ENCODE measurements around the gene ZBTB42.

ZBTB42 gene

GRCh38 chr14:104784218-104784568, 16.7 kb upstream of the ZBTB42 start:
- DNase-seq (ENCODE audit: low read depth), result no peak
- no peak overlapping the region for H3K4me3 ChIP-seq (replicated peaks; ENCODE audit: low read depth, low read length)
- TF ChIP-seq, protein P1, sequence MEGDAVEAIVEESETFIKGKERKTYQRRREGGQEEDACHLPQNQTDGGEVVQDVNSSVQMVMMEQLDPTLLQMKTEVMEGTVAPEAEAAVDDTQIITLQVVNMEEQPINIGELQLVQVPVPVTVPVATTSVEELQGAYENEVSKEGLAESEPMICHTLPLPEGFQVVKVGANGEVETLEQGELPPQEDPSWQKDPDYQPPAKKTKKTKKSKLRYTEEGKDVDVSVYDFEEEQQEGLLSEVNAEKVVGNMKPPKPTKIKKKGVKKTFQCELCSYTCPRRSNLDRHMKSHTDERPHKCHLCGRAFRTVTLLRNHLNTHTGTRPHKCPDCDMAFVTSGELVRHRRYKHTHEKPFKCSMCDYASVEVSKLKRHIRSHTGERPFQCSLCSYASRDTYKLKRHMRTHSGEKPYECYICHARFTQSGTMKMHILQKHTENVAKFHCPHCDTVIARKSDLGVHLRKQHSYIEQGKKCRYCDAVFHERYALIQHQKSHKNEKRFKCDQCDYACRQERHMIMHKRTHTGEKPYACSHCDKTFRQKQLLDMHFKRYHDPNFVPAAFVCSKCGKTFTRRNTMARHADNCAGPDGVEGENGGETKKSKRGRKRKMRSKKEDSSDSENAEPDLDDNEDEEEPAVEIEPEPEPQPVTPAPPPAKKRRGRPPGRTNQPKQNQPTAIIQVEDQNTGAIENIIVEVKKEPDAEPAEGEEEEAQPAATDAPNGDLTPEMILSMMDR (IDR thresholded peaks at IDR 0.05; ENCODE audit: low read length, missing control alignments), result no peak

DNA sequence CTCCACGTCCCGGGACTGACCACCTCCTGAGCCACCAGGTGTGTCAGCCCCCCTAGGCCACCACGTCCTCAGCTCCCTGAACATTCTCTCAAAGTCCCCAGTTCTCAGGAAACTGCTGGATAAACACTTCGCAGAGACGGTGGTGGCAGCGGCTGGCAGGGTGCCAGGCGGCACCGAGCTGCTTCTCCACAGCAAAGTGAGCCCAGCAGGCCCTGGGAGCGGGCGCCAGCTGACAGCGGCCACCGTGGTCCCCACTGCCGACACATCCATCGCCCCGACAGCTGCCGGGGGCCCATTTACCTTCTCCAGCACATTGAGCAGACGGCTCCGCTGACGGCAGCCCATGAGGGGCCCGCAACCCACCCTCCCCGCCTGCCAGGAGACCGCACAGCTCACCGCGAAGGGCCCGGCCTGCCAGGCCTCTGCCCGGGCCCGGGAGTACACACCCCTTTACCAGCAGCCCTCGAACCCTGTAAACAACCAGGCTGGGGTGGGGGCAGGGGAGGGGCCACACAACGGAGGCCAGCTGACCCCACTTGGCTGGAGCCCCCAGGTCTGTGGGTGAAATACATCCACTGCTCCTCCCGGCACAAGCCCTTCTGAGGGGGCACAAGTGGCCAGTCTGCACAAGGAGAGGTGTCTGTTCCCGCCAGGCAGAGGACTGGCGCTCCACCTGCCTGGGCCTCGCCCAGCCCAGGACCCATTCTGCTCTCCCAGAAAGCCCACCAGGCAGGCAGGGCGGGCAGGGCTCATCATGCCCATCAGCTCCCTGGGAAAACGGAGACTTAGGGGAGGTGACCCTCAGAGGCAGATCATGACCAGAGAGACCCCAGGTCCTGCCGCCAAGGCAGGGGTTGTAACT, 15.8 kb upstream of the ZBTB42 start:
- TF ChIP-seq, protein P1 (IDR thresholded peaks at IDR 0.05; ENCODE audit: low read length, missing control alignments), result no peak
- H3K4me3 ChIP-seq (replicated peaks; ENCODE audit: low read depth, low read length), result no peak overlapping the region
- no peak for DNase-seq (ENCODE audit: low read depth)

DNA sequence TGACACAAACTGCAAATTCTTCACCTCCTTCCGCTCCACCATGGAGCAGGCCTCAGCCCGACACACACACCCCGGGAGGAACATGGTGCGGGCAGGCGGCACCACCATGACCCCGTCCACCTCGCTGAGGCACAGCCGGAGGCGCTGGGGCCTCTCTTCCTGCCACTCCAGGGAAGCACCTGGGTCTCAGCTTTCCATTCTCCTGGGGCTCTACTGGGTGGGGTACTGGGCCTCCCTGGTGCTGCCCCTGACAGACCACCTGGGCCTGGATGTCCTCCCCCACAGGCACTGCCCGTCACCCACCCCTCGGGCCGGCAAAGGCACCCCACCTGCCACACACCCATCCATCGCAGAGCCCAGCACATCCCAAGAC, 15.2 kb upstream of the ZBTB42 start:
- DNase-seq (ENCODE audit: low read depth), result no peak
- TF ChIP-seq, protein P1 (IDR thresholded peaks at IDR 0.05; ENCODE audit: low read length, missing control alignments), result no peak

DNA sequence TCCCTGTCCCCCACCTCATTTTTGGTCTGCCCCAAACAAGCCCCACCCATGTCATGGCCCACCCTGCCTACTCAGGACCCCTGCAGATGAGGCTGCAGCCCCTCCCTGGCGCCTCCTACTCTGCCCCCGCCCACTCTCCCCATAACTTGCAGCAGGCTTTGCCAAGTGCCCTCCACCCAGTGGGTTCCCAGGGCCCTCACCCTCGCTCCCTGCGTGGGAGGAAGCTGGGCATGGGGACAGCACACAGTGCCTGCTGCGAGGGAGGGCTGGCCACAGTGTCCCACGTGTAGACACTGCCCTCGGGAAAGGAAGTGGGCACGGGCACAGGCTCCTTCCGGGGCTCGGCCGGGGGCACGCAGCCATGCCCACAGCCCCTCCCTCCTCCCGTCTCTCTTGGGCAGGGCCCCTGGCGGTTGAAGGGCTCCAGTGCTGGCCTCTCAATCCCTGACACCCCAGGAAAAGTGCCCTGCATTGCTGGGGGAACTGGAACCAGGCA, 14.8 kb upstream of the ZBTB42 start:
- no peak overlapping the region for H3K4me3 ChIP-seq (replicated peaks; ENCODE audit: low read depth, low read length)
- DNase-seq (ENCODE audit: low read depth), result no peak
- TF ChIP-seq, protein P1 (IDR thresholded peaks at IDR 0.05; ENCODE audit: low read length, missing control alignments), result no peak

More for the DNA sequence above, 15.2 kb upstream of the ZBTB42 start:
- no peak overlapping the region for H3K4me3 ChIP-seq (replicated peaks; ENCODE audit: low read depth, low read length)

GRCh38 chr14:104786726-104787675, 13.9 kb upstream of the ZBTB42 start:
- DNase-seq (ENCODE audit: low read depth), result no peak
- TF ChIP-seq, protein P1 (IDR thresholded peaks at IDR 0.05; ENCODE audit: low read length, missing control alignments), result no peak
- H3K4me3 ChIP-seq (replicated peaks; ENCODE audit: low read depth, low read length), result no peak overlapping the region

DNA sequence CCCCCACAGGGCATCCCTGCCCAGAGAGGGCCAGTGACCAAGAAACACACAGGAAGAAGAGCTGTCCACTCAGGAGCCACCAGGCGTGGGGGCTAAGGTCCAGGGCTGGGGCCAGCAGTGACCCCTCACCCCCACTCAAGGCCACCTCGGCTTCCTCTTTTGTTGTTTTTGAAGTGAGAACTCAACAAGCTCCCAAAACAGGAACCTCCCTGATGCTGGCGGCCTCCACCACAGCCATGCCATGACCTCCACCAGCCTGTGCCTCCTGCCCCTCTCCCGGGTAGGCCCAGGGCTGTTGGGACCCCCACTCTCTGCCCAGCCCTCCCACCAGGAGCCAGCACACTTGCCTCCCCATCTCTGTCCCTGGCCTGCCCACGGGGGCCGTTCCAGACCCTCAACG, 13.2 kb upstream of the ZBTB42 start:
- DNase-seq (ENCODE audit: low read depth), result no peak
- TF ChIP-seq, protein P1 (IDR thresholded peaks at IDR 0.05; ENCODE audit: low read length, missing control alignments), result no peak

More for the DNA sequence above, 13.2 kb upstream of the ZBTB42 start:
- H3K4me3 ChIP-seq (replicated peaks; ENCODE audit: low read depth, low read length), result no peak overlapping the region
